WTC11 (cell line): Measurements from ENCODE around the gene NLGN1. TPM values are rescaled to one million over a fixed set of nuclear protein-coding genes. Genes with fewer than 3 reads are reported as not detected.

ENCODE experiments used
- ATAC-seq: fragments of 200-7000 bp; cut with Tn5 transposase; 2 replicates; pipeline ENCODE4 v1.10.0; 2021; ENCODE audit warnings: mild to moderate bottlenecking, moderate library complexity
- CTCF ChIA-PET: fragments of 300-600 bp; sonication (Branson Sonifier 250); formaldehyde crosslinking; loops from one replicate; lab custom pipeline; 2021; ENCODE audit warnings: antibody characterized with exemption; lab: Charles Lee
- POLR2A ChIA-PET: fragments of 350-600 bp; sonication (Branson Sonifier 250); formaldehyde crosslinking; loops from one replicate; lab custom pipeline; 2021; ENCODE audit warnings: antibody characterized with exemption; lab: Charles Lee
- DNase-seq: peaks from one replicate; pipeline ENCODE4 v3.0.0; 2021; ENCODE audit warnings: low spot score
- H3K27ac Mint-ChIP-seq: 2 replicates; pipeline ENCODE4 v1.8.0; 2021; ENCODE audit warnings: mixed read lengths
- H3K27me3 Mint-ChIP-seq: 2 replicates; pipeline ENCODE4 v1.8.0; 2021; ENCODE audit warnings: low read depth, mild to moderate bottlenecking, moderate library complexity, mixed read lengths
- H3K36me3 Mint-ChIP-seq: 2 replicates; pipeline ENCODE4 v1.8.0; 2021; ENCODE audit warnings: mixed read lengths
- H3K4me1 Mint-ChIP-seq: 2 replicates; pipeline ENCODE4 v1.8.0; 2022; ENCODE audit warnings: mixed read lengths
- H3K4me3 Mint-ChIP-seq: 2 replicates; pipeline ENCODE4 v1.8.0; 2021; ENCODE audit warnings: mild to moderate bottlenecking, moderate library complexity, mixed read lengths
- H3K9me3 Mint-ChIP-seq: 2 replicates; pipeline ENCODE4 v1.8.0; 2021; ENCODE audit warnings: mixed read lengths
- ELF4 ChIP-seq: sonication (generic); formaldehyde crosslinking; IDR thresholded peaks from 2 replicates; pipeline ENCODE4 v1.8.1; 2022; ENCODE audit warnings: low read depth, mild to moderate bottlenecking, moderate library complexity, missing genetic modification reagents
- ESRRA ChIP-seq: sonication (generic); formaldehyde crosslinking; IDR thresholded peaks from 2 replicates; pipeline ENCODE4 v1.8.1; 2022; ENCODE audit warnings: mild to moderate bottlenecking, missing genetic modification reagents, borderline replicate concordance
- IRF2 ChIP-seq: sonication (generic); formaldehyde crosslinking; IDR thresholded peaks from 2 replicates; pipeline ENCODE4 v1.8.0; 2022; ENCODE audit warnings: low read depth, missing genetic modification reagents, borderline replicate concordance
- MXD4 ChIP-seq: fragments of 250-450 bp; sonication (Bioruptor Pico); IDR thresholded peaks from 2 replicates; pipeline ENCODE4 v1.8.0; 2021; ENCODE audit warnings: mild to moderate bottlenecking, moderate library complexity, borderline replicate concordance
- NR3C1 ChIP-seq: sonication (generic); formaldehyde crosslinking; conservative IDR thresholded peaks from 2 replicates; pipeline ENCODE4 v1.8.1; 2023; ENCODE audit warnings: low read depth, mild to moderate bottlenecking, missing genetic modification reagents
- OVOL2 ChIP-seq: fragments of 250-450 bp; sonication (Bioruptor Pico); IDR thresholded peaks from 2 replicates; pipeline ENCODE4 v1.9.0; 2021; ENCODE audit warnings: mild to moderate bottlenecking, borderline replicate concordance
- PREB ChIP-seq: sonication (generic); formaldehyde crosslinking; IDR thresholded peaks from 2 replicates; pipeline ENCODE4 v1.8.1; 2022; ENCODE audit warnings: mild to moderate bottlenecking, missing genetic modification reagents, moderate library complexity, borderline replicate concordance
- PRRX2 ChIP-seq: fragments of 250-450 bp; sonication (Bioruptor Pico); IDR thresholded peaks from 2 replicates; pipeline ENCODE4 v1.8.0; 2021; ENCODE audit warnings: mild to moderate bottlenecking
- RELA ChIP-seq: sonication (generic); formaldehyde crosslinking; IDR thresholded peaks from 2 replicates; pipeline ENCODE4 v1.8.1; 2022; ENCODE audit warnings: missing genetic modification reagents, mild to moderate bottlenecking, borderline replicate concordance
- RORB ChIP-seq: fragments of 250-450 bp; sonication (Bioruptor Pico); IDR thresholded peaks from 2 replicates; pipeline ENCODE4 v1.9.0; 2021; ENCODE audit warnings: mild to moderate bottlenecking
- SMAD3 ChIP-seq: sonication (generic); formaldehyde crosslinking; IDR thresholded peaks from 2 replicates; pipeline ENCODE4 v1.8.0; 2022; ENCODE audit warnings: missing genetic modification reagents, mild to moderate bottlenecking, borderline replicate concordance
- TCF7 ChIP-seq: sonication (generic); formaldehyde crosslinking; IDR thresholded peaks from 2 replicates; pipeline ENCODE4 v1.8.0; 2022; ENCODE audit warnings: mild to moderate bottlenecking, low read depth, missing genetic modification reagents, moderate library complexity
- TEAD4 ChIP-seq: sonication (generic); formaldehyde crosslinking; IDR thresholded peaks from 2 replicates; pipeline ENCODE4 v1.8.0; 2022; ENCODE audit warnings: mild to moderate bottlenecking, missing genetic modification reagents
- TP53 ChIP-seq: sonication (generic); formaldehyde crosslinking; IDR thresholded peaks from 2 replicates; pipeline ENCODE4 v1.8.1; 2023; ENCODE audit warnings: mild to moderate bottlenecking, missing genetic modification reagents
- ZNF219 ChIP-seq: sonication (generic); formaldehyde crosslinking; IDR thresholded peaks from 2 replicates; pipeline ENCODE4 v1.8.0; 2023; ENCODE audit warnings: missing genetic modification reagents, mild to moderate bottlenecking, borderline replicate concordance
- ZNF263 ChIP-seq: sonication (generic); formaldehyde crosslinking; IDR thresholded peaks from 2 replicates; pipeline ENCODE4 v1.8.1; 2022; ENCODE audit warnings: low read depth, mild to moderate bottlenecking, moderate library complexity, missing genetic modification reagents
- ZNF416 ChIP-seq: fragments of 250-450 bp; sonication (Bioruptor Pico); IDR thresholded peaks from 2 replicates; pipeline ENCODE4 v1.9.0; 2021; ENCODE audit warnings: mild to moderate bottlenecking, inconsistent platforms
- ZNF423 ChIP-seq: fragments of 250-450 bp; sonication (Bioruptor Pico); IDR thresholded peaks from 2 replicates; pipeline ENCODE4 v2.1.2; 2022; ENCODE audit warnings: mild to moderate bottlenecking, moderate library complexity
- ZNF671 ChIP-seq: fragments of 250-450 bp; sonication (Bioruptor Pico); IDR thresholded peaks from 2 replicates; pipeline ENCODE4 v1.8.0; 2021; ENCODE audit warnings: mild to moderate bottlenecking
- ZSCAN18 ChIP-seq: fragments of 250-450 bp; sonication (Bioruptor Pico); IDR thresholded peaks from 2 replicates; pipeline ENCODE4 v2.1.2; 2022; ENCODE audit warnings: mild to moderate bottlenecking, moderate library complexity
- total RNA-seq: library from RNA; stranded (reverse); gene quantifications from 3 replicates; pipeline ENCODE4 v1.2.3, GENCODE V29; 2021
- TF ChIP-seq, protein P1 (sequence below): sonication (generic); formaldehyde crosslinking; IDR thresholded peaks from 2 replicates; pipeline ENCODE4 v1.8.1; 2022; ENCODE audit warnings: low read depth, missing genetic modification reagents, borderline replicate concordance
- TF ChIP-seq, protein P2 (sequence below): sonication (generic); formaldehyde crosslinking; IDR thresholded peaks from 2 replicates; pipeline ENCODE4 v1.8.0; 2022; ENCODE audit warnings: mild to moderate bottlenecking, missing genetic modification reagents
- TF ChIP-seq, protein P3 (sequence below): fragments of 250-450 bp; sonication (Bioruptor Pico); IDR thresholded peaks from 2 replicates; pipeline ENCODE4 v1.9.0; 2021; ENCODE audit warnings: mild to moderate bottlenecking
- TF ChIP-seq, protein P4 (sequence below): sonication (generic); formaldehyde crosslinking; IDR thresholded peaks from 2 replicates; pipeline ENCODE4 v1.8.1; 2023; ENCODE audit warnings: mild to moderate bottlenecking, missing genetic modification reagents
- TF ChIP-seq, protein P5 (sequence below): sonication (generic); formaldehyde crosslinking; IDR thresholded peaks from 2 replicates; pipeline ENCODE4 v1.8.1; 2023; ENCODE audit warnings: mild to moderate bottlenecking, moderate library complexity, missing genetic modification reagents
- TF ChIP-seq, protein P6 (sequence below): sonication (generic); formaldehyde crosslinking; IDR thresholded peaks from 2 replicates; pipeline ENCODE4 v1.8.0; 2022; ENCODE audit warnings: mild to moderate bottlenecking, missing genetic modification reagents

The NLGN1 gene
- total RNA-seq, 1 experiment from 2014 or later: 12.4 TPM

GRCh38 chr3:173846584-173846983 is 449.0 kb downstream of the NLGN1 start:
- ATAC-seq (no peak), DNase-seq (no peak)
- ChIA-PET POLR2A (no interaction called here), CTCF (no interaction called here)
- peaks cover 15% of the 10 kb centered on the region; the same call in 1 of the 2 replicates for H3K36me3 Mint-ChIP-seq
- peaks cover 10% of the 10 kb centered on the region for H3K4me1 Mint-ChIP-seq
- H3K27ac Mint-ChIP-seq: no peak overlapping the region
- no peak overlapping the region for H3K4me3 Mint-ChIP-seq
- no peaks in the 10 kb centered on the region for H3K27me3 Mint-ChIP-seq
- peaks cover 21% of the 10 kb centered on the region for H3K9me3 Mint-ChIP-seq
- TF ChIP-seq TP53 (CRISPR knock-in tag): no peak
- TF ChIP-seq, protein P1, sequence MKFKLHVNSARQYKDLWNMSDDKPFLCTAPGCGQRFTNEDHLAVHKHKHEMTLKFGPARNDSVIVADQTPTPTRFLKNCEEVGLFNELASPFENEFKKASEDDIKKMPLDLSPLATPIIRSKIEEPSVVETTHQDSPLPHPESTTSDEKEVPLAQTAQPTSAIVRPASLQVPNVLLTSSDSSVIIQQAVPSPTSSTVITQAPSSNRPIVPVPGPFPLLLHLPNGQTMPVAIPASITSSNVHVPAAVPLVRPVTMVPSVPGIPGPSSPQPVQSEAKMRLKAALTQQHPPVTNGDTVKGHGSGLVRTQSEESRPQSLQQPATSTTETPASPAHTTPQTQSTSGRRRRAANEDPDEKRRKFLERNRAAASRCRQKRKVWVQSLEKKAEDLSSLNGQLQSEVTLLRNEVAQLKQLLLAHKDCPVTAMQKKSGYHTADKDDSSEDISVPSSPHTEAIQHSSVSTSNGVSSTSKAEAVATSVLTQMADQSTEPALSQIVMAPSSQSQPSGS: no peak
- TF ChIP-seq TEAD4 (CRISPR knock-in tag): no peak
- TF ChIP-seq IRF2 (CRISPR knock-in tag): no peak
- TF ChIP-seq, protein P2, sequence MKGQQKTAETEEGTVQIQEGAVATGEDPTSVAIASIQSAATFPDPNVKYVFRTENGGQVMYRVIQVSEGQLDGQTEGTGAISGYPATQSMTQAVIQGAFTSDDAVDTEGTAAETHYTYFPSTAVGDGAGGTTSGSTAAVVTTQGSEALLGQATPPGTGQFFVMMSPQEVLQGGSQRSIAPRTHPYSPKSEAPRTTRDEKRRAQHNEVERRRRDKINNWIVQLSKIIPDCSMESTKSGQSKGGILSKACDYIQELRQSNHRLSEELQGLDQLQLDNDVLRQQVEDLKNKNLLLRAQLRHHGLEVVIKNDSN: no peak
- no peak for TF ChIP-seq SMAD3 (CRISPR knock-in tag)
- TF ChIP-seq ZNF416: no peak
- TF ChIP-seq ZSCAN18 (CRISPR knock-in tag): no peak
- TF ChIP-seq, protein P3, sequence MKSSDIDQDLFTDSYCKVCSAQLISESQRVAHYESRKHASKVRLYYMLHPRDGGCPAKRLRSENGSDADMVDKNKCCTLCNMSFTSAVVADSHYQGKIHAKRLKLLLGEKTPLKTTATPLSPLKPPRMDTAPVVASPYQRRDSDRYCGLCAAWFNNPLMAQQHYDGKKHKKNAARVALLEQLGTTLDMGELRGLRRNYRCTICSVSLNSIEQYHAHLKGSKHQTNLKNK (CRISPR knock-in tag): no peak
- TF ChIP-seq OVOL2 (CRISPR knock-in tag): no peak
- no peak for TF ChIP-seq TCF7 (CRISPR knock-in tag)
- TF ChIP-seq ELF4: no peak
- no peak for TF ChIP-seq ZNF219 (CRISPR knock-in tag)
- no peak for TF ChIP-seq ESRRA (CRISPR knock-in tag)
- TF ChIP-seq, protein P4, sequence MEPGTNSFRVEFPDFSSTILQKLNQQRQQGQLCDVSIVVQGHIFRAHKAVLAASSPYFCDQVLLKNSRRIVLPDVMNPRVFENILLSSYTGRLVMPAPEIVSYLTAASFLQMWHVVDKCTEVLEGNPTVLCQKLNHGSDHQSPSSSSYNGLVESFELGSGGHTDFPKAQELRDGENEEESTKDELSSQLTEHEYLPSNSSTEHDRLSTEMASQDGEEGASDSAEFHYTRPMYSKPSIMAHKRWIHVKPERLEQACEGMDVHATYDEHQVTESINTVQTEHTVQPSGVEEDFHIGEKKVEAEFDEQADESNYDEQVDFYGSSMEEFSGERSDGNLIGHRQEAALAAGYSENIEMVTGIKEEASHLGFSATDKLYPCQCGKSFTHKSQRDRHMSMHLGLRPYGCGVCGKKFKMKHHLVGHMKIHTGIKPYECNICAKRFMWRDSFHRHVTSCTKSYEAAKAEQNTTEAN: no peak
- TF ChIP-seq, protein P5, sequence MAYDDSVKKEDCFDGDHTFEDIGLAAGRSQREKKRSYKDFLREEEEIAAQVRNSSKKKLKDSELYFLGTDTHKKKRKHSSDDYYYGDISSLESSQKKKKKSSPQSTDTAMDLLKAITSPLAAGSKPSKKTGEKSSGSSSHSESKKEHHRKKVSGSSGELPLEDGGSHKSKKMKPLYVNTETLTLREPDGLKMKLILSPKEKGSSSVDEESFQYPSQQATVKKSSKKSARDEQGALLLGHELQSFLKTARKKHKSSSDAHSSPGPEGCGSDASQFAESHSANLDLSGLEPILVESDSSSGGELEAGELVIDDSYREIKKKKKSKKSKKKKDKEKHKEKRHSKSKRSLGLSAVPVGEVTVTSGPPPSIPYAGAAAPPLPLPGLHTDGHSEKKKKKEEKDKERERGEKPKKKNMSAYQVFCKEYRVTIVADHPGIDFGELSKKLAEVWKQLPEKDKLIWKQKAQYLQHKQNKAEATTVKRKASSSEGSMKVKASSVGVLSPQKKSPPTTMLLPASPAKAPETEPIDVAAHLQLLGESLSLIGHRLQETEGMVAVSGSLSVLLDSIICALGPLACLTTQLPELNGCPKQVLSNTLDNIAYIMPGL (CRISPR knock-in tag): no peak
- no peak for TF ChIP-seq PREB (CRISPR knock-in tag)
- no peak for TF ChIP-seq ZNF423 (CRISPR knock-in tag)

- Mint-ChIP-seq H3K27me3 (no peaks in the 10 kb centered on the region), H3K4me1 (no peaks in the 10 kb centered on the region), H3K9me3 (no peaks in the 10 kb centered on the region), H3K27ac (no peak overlapping the region), H3K4me3 (no peak overlapping the region), H3K36me3 (no peaks in the 10 kb centered on the region)
- no peak for DNase-seq
- ChIA-PET CTCF (no interaction called here), POLR2A (no interaction called here)
- ATAC-seq: no peak
- no peak for TF ChIP-seq IRF2 (CRISPR knock-in tag)
- no peak for TF ChIP-seq NR3C1 (CRISPR knock-in tag)
- no peak for TF ChIP-seq RELA (CRISPR knock-in tag)
- no peak for TF ChIP-seq ZNF263 (CRISPR knock-in tag)
- TF ChIP-seq ELF4: no peak
- TF ChIP-seq, protein P1: no peak
- no peak for TF ChIP-seq MXD4
- no peak for TF ChIP-seq RORB (CRISPR knock-in tag)
- TF ChIP-seq PRRX2 (CRISPR knock-in tag): no peak
- TF ChIP-seq ZNF671 (CRISPR knock-in tag): no peak
- TF ChIP-seq, protein P6, sequence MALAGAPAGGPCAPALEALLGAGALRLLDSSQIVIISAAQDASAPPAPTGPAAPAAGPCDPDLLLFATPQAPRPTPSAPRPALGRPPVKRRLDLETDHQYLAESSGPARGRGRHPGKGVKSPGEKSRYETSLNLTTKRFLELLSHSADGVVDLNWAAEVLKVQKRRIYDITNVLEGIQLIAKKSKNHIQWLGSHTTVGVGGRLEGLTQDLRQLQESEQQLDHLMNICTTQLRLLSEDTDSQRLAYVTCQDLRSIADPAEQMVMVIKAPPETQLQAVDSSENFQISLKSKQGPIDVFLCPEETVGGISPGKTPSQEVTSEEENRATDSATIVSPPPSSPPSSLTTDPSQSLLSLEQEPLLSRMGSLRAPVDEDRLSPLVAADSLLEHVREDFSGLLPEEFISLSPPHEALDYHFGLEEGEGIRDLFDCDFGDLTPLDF (CRISPR knock-in tag): no peak
These were observed 451.9 kb downstream of the NLGN1 start for GRCh38 chr3:173849489-173849888.
